CD14-positive monocyte (primary cell): Measurements from ENCODE around the gene BMX. TPM values are rescaled to one million over a fixed set of nuclear protein-coding genes. Genes with fewer than 3 reads are reported as not detected.
A peak's percentile ranks its signal among the peaks of the same experiment; 100 is the strongest.

Source experiments
- DNase-seq, 3 donors: peaks; one replicate each; pipeline ENCODE4 v3.0.0-alpha.2; 2011 to 2022
- H2AFZ ChIP-seq: 2 replicates; pipeline ENCODE4 v1.6.0; 2012; ENCODE audit warnings: mild to moderate bottlenecking, low read depth, low read length, inconsistent platforms; ENCODE audit not compliant: insufficient read depth, poor library complexity, severe bottlenecking
- H3K27ac ChIP-seq, 2 donors: 1 replicate in 1 of 2; 2 replicates in 1 of 2; pipeline ENCODE4 v1.5.1; 2012 to 2013; ENCODE audit warnings: low read length in 2 of 2, control low read depth in 1 of 2, inconsistent platforms in 1 of 2, low read depth in 1 of 2, mild to moderate bottlenecking in 1 of 2
- H3K27me3 ChIP-seq, 2 donors: one replicate each; pipeline versions ENCODE4 v1.6.0 to v1.6.1; 2011 to 2013; ENCODE audit warnings: low read length in 2 of 2; ENCODE audit not compliant: control insufficient read depth in 2 of 2, insufficient read depth in 2 of 2
- H3K36me3 ChIP-seq, 2 donors: replicated peaks in 1 of 2; 1 replicate in 1 of 2; 2 replicates in 1 of 2; pipeline versions ENCODE4 v1.5.1 to v1.6.1; 2012 to 2013; ENCODE audit warnings: low read length in 2 of 2, control low read depth in 1 of 2, inconsistent platforms in 1 of 2, mild to moderate bottlenecking in 1 of 2; ENCODE audit not compliant: insufficient read depth in 2 of 2, control insufficient read depth in 1 of 2
- H3K4me1 ChIP-seq, 2 donors: 1 replicate in 1 of 2; 2 replicates in 1 of 2; pipeline versions ENCODE4 v1.5.1 to v1.6.1; 2012 to 2013; ENCODE audit warnings: low read length in 2 of 2, control low read depth in 1 of 2, inconsistent platforms in 1 of 2, mild to moderate bottlenecking in 1 of 2, moderate library complexity in 1 of 2; ENCODE audit not compliant: insufficient read depth in 2 of 2, control insufficient read depth in 1 of 2
- H3K4me2 ChIP-seq: replicated peaks from 2 replicates; pipeline ENCODE3; 2012; ENCODE audit warnings: low read length, moderate library complexity, mild to moderate bottlenecking; ENCODE audit not compliant: poor library complexity, severe bottlenecking; ENCODE audit errors: extremely low read depth
- H3K4me3 ChIP-seq, 3 experiments: fragments of 200-600 bp in 1 of 3; sonication (generic) in 1 of 3; replicated peaks in 1 of 3; 1 replicate in 2 of 3; 2 replicates in 1 of 3; pipeline ENCODE4 v1.5.1; 2011 to 2013; ENCODE audit warnings: low read length in 3 of 3, mild to moderate bottlenecking in 3 of 3, control low read depth in 2 of 3, low read depth in 2 of 3, inconsistent platforms in 1 of 3, moderate library complexity in 1 of 3
- H3K79me2 ChIP-seq: 2 replicates; pipeline ENCODE4 v1.6.0; 2012; ENCODE audit warnings: mild to moderate bottlenecking, control low read depth, inconsistent platforms, low read length, moderate library complexity; ENCODE audit not compliant: insufficient read depth
- H3K9ac ChIP-seq: 2 replicates; pipeline ENCODE4 v1.6.0; 2017; ENCODE audit warnings: low read length, mild to moderate bottlenecking; ENCODE audit not compliant: insufficient read depth, poor library complexity, severe bottlenecking
- H3K9me3 ChIP-seq, 2 donors: replicated peaks in 1 of 2; 1 replicate in 1 of 2; 2 replicates in 1 of 2; pipeline versions ENCODE4 v1.5.1 to v1.6.1; 2012 to 2013; ENCODE audit warnings: low read length in 2 of 2, control low read depth in 1 of 2; ENCODE audit not compliant: control insufficient read depth in 1 of 2, insufficient read depth in 1 of 2
- H4K20me1 ChIP-seq: 2 replicates; pipeline ENCODE4 v1.6.0; 2012; ENCODE audit warnings: mild to moderate bottlenecking, low read length, control low read depth, moderate library complexity; ENCODE audit not compliant: insufficient read depth
- H3K27ac Mint-ChIP-seq, 7 donors: one replicate each; pipeline ENCODE4 v1.8.0; 2020; ENCODE audit warnings: mild to moderate bottlenecking in 7 of 7, mixed read lengths in 7 of 7, moderate library complexity in 6 of 7, inconsistent platforms in 2 of 7
- H3K27me3 Mint-ChIP-seq, 3 donors: one replicate each; pipeline ENCODE4 v1.8.0; 2021 to 2022; ENCODE audit warnings: low read depth in 3 of 3, mild to moderate bottlenecking in 3 of 3, mixed read lengths in 3 of 3, moderate library complexity in 3 of 3, inconsistent platforms in 1 of 3
- H3K36me3 Mint-ChIP-seq, 2 donors: one replicate each; pipeline ENCODE4 v1.8.0; 2020; ENCODE audit warnings: mixed read lengths in 2 of 2, inconsistent platforms in 1 of 2, mild to moderate bottlenecking in 1 of 2
- H3K4me1 Mint-ChIP-seq: one replicate; pipeline ENCODE4 v1.8.0; 2020; ENCODE audit warnings: mild to moderate bottlenecking, mixed read lengths
- H3K4me3 Mint-ChIP-seq, 2 donors: one replicate each; pipeline ENCODE4 v1.8.0; 2020; ENCODE audit warnings: mild to moderate bottlenecking in 2 of 2, mixed read lengths in 2 of 2, moderate library complexity in 1 of 2
- H3K9me3 Mint-ChIP-seq, 7 donors: one replicate each; pipeline ENCODE4 v1.8.0; 2020 to 2022; ENCODE audit warnings: mixed read lengths in 7 of 7, mild to moderate bottlenecking in 6 of 7, moderate library complexity in 6 of 7, inconsistent platforms in 2 of 7
- CTCF ChIP-seq: fragments of 200-600 bp; IDR thresholded peaks from one replicate; pipeline ENCODE4 v1.8.0; 2022; ENCODE audit warnings: antibody characterized with exemption, mild to moderate bottlenecking
- WGBS: methylation state at CpG from one replicate; pipeline ENCODE4 v1.1.5; 2013; ENCODE audit warnings: missing lambda C conversion rate; ENCODE audit not compliant: insufficient coverage; 5-methylcytosine and 5-hydroxymethylcytosine counted together
- intact Hi-C, 2 donors: fragments of 100-400 bp; cut with micrococcal nuclease; formaldehyde crosslinking; loops; one replicate each; pipeline versions ENCODE4 v1.15.0 to v1.15.1; 2023
- polyA plus RNA-seq, 3 donors: library from polyadenylated mRNA; depleted of rRNA in 1 of 3; unstranded in 2 of 3; stranded (reverse) in 1 of 3; fragments of 300-500 nt in 2 of 3; fragments of >200 nt in 1 of 3; fragmentation: Illumina TruSeq in 2 of 3; gene quantifications; 1 replicate in 2 of 3; 2 replicates in 1 of 3; pipeline ENCODE4 v1.2.3, GENCODE V29; 2012 to 2021

Gene BMX
- polyA plus RNA-seq, 3 donors, result 0.15 to 0.26 (median 0.22) TPM

GRCh38 chrX:15547356-15547755 is 46.7 kb downstream of the BMX start:
- WGBS, result no CpG with 5 or more reads among the region's 2 CpGs
- Histone ChIP-seq H3K4me1 (peaks cover 14 to 18% of the 10 kb centered on the region in 2 donors), H3K27ac (no peak overlapping the region), H3K9ac (no peak overlapping the region), H3K9me3 (no peaks in the 10 kb centered on the region), H4K20me1 (no peaks in the 10 kb centered on the region), H3K36me3 (no peaks in the 10 kb centered on the region), H3K79me2 (no peaks in the 10 kb centered on the region), H3K4me3 (no peak overlapping the region), H3K27me3 (peaks cover 0 to 61% of the 10 kb centered on the region in 2 donors), H3K4me2 (no peak overlapping the region), H2AFZ (no peak overlapping the region)
- Mint-ChIP-seq H3K9me3 (no peaks in the 10 kb centered on the region), H3K27ac (no peak overlapping the region), H3K36me3 (no peaks in the 10 kb centered on the region), H3K4me3 (no peak overlapping the region), H3K27me3 (peaks cover 1 to 26% (median 2%) of the 10 kb centered on the region in 3 donors), H3K4me1 (peaks cover 26% of the 10 kb centered on the region)
- DNase-seq, result no peak
- no peak for TF ChIP-seq CTCF
- intact Hi-C loops, result no loop called here

GRCh38 chrX:15549189-15550012 is 48.8 kb downstream of the BMX start:
- no peaks in the 10 kb centered on the region for H3K36me3 ChIP-seq
- H3K27ac Mint-ChIP-seq, result no peak overlapping the region
- WGBS, result 0% methylated on average over 2 of the region's 8 CpGs

More at GRCh38 chrX:15549189-15550012, 48.8 kb downstream of the BMX start:
- H3K4me2 ChIP-seq, result no peak overlapping the region
- no peaks in the 10 kb centered on the region for H4K20me1 ChIP-seq
- DNase-seq, result peak in 2 of 3 donors; percentile 0 to 2
- no peaks in the 10 kb centered on the region for H3K9me3 Mint-ChIP-seq
- H3K36me3 Mint-ChIP-seq, result no peaks in the 10 kb centered on the region
- no peaks in the 10 kb centered on the region for H3K79me2 ChIP-seq
- H3K9me3 ChIP-seq, result no peaks in the 10 kb centered on the region
- H3K4me1 Mint-ChIP-seq, result peaks cover 26% of the 10 kb centered on the region
- peaks cover 0 to 61% of the 10 kb centered on the region in 2 donors for H3K27me3 ChIP-seq
- no peak overlapping the region for H3K4me3 ChIP-seq
- no peak overlapping the region for H3K4me3 Mint-ChIP-seq
- no peak for TF ChIP-seq CTCF
- H3K27ac ChIP-seq, result no peak overlapping the region
- intact Hi-C loops, result no loop called here
- peaks cover 1 to 38% (median 2%) of the 10 kb centered on the region in 3 donors for H3K27me3 Mint-ChIP-seq
- no peak overlapping the region for H2AFZ ChIP-seq
- H3K4me1 ChIP-seq, result peaks cover 14 to 18% of the 10 kb centered on the region in 2 donors
- no peak overlapping the region for H3K9ac ChIP-seq
